HS-27A (cell line): ENCODE measurements around the gene SLC7A5.
"Not testable (repeated sequence)": the region's sequence is repeated elsewhere in the genome, so short reads cannot be mapped to it uniquely, and the experiment has no call there.

Experiments
- DNase-seq: peaks from one replicate; pipeline ENCODE4 v3.0.0-alpha.2; 2012; ENCODE audit warnings: low read depth, missing footprints

SLC7A5 gene

DNA sequence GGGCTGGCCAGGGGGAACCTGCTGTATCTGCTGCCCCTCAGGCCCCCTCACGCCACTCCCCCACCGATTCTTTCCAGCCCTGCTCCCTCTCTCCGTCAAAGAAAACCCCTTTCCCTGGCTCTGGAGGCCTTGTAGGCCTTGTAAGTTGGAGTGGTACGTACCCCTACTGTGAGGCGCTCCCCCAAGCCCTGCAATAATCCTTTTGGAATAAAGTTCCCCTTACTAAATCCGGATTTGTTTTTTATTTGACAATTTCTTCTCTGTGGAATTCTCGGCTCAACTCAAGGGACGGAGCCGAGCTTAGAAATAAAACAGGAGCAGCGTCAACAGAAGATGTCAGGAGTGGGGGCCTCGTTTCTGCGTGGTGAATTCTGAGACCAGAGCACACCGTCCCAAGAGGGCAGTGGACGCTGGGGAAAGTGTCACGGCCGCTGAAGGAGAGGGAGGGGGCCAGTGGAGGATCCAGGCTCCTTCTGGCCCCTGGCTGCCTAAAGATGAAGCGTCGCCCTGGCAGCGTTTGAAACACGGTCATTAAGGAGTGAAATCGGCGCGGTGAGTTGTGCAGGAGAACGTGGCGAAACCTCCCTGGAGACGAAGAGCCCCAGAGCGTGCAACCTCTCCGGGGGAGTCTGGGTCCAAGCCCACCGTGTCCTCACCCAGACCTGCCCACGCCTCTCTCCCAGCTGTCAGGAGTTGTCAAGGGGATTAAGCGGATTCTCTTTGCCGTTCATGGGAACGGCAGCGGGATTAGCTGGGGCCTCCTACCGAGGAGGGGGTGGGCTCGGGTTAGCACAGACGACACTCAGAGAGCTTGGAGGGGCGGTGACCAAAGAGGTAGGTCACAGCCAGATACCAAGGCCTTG, 47.0 kb downstream of the SLC7A5 start:
- DNase-seq = no peak

DNA sequence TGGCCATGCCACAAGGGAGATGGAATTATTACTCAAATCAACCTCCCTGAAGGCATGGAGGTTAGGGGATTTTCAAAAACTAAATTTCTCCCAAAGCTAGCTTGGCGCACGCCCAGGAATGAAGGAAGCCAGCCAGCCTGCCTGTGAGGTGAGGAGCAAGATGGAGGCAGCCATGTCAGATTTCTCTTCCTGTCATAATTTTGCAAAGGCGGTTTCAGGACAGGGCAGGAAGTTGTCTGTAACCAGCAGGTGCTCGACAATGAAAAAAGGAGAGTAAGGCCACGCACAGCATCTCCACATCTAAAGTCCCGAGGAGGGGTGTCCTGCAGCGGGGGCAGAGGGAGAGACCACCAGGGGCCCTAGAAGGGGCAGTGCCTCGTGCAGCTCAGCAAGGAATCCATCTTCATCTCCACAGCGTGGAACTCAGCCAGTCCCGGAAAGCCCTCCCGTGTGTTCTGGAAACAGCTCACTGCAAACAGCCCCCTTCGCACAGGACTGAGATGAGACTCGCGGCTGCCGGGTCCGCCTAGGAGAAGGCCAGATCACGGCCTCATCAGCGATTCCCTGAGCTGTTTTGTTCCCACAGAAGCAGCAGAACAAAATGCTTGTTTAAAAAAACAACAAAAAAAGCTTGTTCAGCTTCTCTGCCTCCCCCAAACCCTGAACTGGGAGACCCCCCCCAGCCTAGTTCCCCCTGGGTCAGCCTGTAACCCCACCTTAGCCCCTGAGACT, 47.8 kb downstream of the SLC7A5 start:
- no peak for DNase-seq

DNA sequence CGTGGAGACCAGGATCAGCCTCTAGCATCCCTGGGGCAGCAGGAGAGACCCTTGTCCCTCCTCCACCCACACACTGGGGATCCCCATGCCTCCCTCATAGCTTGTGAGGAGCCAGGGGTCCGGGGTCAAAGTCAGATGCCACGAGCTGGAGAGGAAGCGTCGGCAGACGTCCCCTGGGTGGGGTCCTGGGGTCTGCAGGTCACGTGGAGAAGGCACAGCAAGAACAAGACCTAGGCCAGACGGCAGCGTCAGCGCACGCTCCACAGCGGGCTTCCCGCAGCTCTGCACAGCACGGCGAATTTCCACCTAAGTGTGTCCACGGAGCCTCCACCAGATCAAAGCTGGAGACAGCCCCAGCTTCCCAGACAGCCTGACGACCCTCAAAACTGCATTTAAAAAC, 49.3 kb downstream of the SLC7A5 start:
- DNase-seq = no peak

DNA sequence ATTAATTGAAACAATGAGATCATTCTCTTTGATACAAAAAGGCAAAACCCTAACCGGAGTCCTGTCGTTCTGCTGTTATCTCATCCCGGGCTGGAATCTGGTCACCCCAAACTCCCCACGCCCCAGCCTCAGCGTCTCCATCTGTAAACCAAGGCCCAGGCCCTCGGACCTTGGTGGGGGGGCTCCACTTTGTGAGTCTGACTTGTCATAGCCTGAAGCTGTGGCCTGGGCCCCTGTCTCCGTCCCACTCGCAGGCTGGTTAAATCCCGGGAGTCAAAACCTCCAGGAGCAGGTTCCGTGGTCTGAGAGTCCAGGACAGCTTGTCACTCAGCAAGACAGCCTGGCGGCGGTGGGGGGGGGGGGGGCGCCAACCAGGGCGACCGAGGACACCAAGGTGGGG, 50.0 kb downstream of the SLC7A5 start:
- no peak for DNase-seq

- no peak for DNase-seq
These were observed 50.7 kb downstream of the SLC7A5 start for GRCh38 chr16:87818533-87819161.

DNA sequence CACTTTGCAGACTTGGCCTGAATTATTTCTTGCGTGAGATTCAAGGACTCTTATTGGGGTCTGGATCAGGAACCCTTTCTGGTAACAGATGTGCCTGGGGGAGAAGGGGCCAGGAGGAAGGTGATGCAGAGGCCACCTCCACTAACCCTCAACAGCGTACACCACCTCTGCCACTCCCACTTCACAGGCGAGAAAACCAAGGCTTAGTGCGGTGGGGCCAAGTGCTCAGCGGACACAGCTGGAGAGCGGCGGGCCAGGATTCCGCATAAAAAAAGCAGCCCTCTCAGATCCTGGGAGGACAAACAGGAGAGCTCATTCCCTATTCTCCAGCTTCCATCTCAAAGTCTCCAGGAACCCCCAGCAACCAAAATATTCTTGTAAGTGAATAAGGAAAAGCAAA, 51.4 kb downstream of the SLC7A5 start:
- no peak for DNase-seq

- not testable (repeated sequence) for DNase-seq
These were observed 51.9 kb downstream of the SLC7A5 start for GRCh38 chr16:87817370-87817769.

DNA sequence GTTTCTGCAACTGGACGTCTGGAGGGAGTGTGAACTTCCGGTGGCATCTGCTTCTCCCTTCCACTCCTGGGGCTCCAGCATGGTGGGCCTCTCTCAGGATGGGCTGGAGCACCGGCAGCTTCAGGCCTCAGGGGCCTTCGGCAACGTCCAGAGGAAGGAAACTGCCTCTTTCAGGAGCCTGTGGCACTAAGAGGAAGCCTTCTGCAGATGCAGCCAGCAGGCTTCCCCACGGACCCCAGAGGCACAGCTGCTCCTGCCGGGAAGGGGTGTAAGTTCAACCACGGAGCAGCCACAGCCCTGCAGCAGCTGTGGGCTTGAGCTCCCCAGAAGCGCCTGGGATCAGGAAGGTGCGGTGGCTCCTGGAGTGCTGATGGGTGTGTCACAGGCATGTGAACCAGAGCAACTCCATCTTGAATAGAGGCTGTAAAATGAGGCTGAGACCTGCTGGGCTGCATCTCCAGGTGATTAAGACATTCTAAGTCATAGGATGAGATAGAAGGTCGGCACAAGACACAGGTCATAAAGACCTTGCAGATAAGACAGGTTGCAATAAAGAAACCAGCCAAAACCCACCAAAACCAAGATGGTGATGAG, 52.7 kb downstream of the SLC7A5 start:
- DNase-seq = no peak

GRCh38 chr16:87815567-87815966, 53.7 kb downstream of the SLC7A5 start:
- DNase-seq = no peak

DNA sequence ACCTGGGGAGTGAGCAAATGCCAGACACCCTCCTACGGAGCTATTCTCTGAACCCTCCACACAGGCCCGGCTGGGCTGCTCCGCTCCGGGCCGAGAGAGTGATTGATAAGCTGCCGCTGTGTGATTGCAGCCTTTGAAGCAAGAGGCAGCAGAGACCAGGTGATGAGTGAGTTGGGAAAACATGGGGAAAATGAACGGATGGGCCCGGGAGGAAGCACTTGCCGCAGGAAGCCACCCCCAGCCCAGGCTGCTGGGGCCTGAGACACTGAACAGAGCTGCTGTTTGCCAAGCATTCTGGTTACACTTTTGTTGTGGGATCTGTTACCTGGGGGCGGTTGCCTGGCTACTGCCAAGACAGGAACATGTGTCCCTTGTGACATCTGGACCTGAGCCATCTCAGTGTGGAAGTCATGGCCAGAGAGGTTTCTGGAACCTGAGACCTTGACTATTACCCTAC, 57.1 kb downstream of the SLC7A5 start:
- DNase-seq = no peak

DNA sequence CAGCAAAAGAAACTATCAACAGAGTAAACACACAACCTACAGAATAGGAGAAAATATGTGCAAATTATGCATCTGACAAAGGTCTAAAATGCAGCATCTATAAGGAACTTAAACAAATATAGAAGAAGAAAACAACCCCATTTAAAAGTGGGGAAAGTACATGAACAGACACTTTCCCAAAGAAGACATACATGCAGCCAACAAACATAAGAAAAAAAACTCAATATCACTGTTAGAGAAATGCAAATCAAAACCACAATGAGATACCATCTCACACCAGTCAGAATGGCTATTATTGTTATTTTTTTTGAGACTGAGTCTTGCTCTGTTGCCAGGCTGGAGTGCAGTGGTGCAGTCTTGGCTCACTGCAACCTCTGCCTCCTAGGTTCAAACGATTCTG, 57.9 kb downstream of the SLC7A5 start:
- DNase-seq = not testable (repeated sequence)

GRCh38 chr16:87809150-87809902, 60.0 kb downstream of the SLC7A5 start:
- no peak for DNase-seq

DNA sequence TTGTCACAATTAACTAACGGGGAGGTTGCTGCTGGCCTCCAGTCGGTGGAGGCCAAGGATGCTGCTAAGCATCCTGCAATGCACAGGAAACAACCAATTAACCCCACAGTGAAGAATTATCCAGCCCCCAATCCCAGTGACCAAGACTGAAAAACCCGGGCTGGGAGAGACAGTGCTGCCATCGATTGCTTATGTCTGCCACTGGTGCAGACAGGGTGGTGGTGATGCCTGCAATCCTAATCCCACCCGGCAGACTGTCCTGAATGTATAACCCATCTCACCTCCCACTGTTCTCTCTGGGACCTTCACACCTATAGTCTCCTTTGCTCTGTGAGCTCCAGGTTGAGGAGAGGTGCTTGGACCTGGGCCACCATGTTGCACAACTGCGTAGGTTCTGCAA, 61.2 kb downstream of the SLC7A5 start:
- no peak for DNase-seq

DNA sequence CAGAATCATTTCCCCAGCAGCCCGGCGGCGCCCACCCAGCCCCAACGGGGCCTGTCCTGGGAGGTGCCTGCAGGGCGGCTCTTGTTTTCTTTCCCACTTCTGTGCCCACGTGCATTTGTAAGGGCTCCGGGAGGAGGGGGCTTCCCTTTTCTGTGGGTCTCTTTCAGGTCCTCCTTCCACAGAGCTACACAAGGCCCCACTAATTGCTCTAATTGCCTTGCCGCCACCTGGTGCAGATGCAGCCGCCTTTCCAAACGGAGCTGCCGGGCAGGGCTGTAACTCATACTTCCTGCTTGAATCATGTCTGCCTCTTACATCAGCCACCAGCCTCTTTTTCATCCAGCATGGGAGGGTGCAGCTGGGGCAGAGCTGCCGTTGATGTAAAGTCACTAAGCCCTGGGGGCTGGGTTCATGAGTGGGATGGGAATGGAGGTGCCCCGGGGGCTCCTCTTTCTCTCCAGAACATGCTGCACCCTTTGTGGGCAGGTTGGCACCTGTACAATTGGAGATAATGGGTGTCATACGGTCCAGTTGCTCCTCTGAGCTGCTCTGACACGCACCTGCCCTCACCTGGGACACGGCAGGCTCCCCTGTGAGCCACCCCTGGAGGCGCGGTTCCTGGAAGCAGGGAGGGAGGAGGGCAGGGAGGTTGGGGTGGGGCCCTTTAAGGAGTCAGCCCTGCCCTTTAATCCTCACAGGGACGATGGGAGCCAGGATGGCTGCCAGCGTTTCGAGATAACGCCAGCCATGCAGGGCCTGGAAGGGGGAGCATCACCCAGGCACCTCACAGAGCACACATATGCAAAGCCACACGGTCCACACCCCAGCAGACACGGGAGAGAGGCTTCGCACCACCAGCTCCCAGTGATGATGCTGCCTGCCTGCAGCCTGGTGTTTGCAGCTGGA, 62.4 kb downstream of the SLC7A5 start:
- DNase-seq = peak; percentile 63

DNA sequence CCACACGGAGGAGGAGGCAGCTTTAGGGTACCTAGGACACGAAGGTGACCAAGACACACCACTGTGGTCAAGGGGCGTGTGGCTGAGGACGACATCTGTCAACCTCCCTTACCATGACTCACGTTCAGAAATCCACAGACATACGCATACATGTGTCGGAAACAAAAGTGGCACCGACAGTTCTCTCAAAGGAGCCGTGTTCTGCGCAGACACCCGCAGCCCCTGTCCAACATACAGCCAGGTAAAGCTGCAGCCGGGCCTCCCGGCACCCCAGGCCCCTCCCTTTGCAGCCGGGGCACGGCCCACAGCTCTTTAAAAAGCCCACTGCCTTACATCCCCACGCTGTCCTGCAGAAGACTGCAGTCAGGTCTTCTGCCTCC, 63.1 kb downstream of the SLC7A5 start:
- no peak for DNase-seq

- DNase-seq = no peak
These were observed 65.9 kb downstream of the SLC7A5 start for GRCh38 chr16:87803385-87803784.

DNA sequence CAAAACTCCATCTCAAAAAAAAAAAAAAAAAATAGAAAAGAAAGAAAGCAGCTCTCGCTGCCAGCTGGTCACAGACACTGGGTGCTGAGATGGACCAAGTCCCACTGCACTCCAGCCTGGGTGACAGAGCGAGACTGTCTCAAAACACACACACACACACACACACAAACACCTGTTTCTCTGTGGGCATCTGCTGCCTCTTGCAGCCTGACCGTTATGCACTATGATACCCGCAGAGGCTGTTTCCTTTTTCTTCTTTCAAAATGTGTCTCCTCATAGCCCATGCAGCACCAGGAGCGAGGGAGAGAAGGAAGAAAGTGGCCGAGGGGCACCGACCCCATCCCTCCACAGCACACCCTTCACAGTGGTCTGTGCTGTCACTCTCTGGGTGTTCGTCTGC, 66.6 kb downstream of the SLC7A5 start:
- DNase-seq = no peak

DNA sequence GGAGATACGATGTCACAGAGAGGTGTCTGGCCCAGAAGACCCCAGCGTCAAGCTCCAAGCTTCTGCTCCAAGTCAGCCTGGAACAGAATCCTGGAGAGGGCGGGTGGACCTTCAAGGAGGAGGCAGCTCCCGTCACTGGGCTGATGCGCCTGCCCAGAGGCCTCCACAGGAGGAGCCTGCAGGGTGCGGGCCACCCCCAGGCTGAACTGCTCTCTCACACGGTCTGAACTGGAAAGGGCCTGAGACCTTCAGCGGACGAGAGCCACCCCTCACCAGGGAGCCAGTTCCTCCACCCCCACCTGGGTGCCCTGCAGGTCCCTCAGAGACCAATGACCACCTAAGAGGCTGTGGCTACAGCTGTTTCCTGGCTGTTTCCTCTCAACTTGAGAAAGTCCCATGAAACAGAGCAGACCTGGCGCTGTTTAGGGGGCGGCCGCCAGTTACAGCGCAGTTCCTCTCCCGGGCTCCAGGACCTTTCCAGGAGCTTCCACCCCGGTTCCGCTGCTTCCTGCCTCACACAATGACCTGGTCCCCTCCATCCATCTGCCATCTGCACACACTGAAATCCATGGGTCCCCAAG, 67.5 kb downstream of the SLC7A5 start:
- no peak for DNase-seq

GRCh38 chr16:87800497-87800896, 68.8 kb downstream of the SLC7A5 start:
- no peak for DNase-seq

DNA sequence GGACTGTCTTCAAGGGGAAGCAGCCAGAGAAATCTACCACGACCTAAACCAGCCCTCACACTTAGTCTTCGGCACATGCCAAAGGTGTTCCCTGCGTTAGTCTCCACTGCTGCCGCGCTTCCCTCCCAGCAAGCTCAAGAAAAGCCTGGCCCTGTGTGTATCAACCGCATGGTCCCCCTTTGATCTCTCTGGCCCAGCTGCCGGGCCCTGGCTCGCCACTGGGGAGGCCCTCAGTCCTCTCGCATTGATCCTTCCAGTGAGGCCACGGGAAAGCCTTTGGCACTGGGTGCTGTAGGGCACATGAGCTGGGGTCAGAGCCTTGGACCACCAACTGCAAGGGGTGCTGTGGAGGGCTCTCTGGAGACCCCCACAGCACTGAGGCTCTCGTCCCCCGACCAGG, 74.0 kb downstream of the SLC7A5 start:
- DNase-seq = no peak
